Measurements from ENCODE around the gene DLGAP4. TPM values are rescaled to one million over a fixed set of nuclear protein-coding genes. Genes with fewer than 3 reads are reported as not detected.

The DLGAP4 gene
- polyA plus RNA-seq, 1 of the 3 experiments (the other 2 are of a cell fraction): 31.2 TPM

DNA sequence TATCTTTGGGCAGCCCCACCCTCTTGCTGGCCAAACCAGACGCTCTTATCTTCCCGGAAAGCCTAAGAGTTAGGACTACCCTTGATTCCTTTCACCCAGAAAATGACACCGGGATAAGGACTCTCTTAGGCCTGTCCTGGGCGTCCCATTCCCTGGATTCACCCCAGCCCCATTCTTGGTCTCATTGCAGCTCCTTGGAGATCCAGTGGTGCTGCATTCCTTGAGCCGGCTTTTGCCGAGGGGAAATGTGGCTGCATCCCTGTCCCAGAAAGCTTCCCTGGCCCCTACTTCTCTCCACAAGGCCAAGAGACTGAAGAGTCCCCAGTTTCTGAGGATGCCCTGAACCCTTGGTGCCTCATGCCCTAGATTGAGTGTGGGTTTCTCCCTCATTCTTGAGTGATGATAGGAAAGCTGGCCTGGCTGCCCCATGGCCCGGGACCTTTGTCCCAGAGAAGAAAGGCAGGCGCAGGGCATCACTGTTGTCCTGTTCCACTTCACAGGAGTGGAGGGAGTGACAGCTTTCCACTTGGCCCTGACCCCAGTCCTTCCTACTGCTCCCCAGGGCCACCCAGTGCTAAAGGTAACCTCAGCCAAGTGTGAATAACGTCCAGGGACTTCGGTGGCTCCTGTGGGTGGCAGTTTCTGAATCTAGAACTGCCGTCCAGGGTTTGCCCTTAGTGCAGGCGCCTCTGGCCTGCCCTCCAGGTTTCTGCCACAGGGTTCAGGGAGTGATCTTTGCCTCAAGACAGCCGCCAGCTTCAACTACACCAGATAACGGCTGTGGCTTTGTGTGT lies 192.4 kb downstream of the DLGAP4 start:
- Histone ChIP-seq H3K9me2 (no peaks in the 10 kb centered on the region), H2AFZ (ENCODE audit: low read depth) (no peak overlapping the region), H3K9me3 (no peaks in the 10 kb centered on the region), H3K79me2 (ENCODE audit: insufficient read depth) (peaks cover 83% of the 10 kb centered on the region), H3K9ac (no peak overlapping the region), H3K4me3 (ENCODE audit: low read depth in 2 of 2, low read length in 1 of 2) (no peak overlapping the region), H3K36me3 (replicated peaks in 1 of 2; ENCODE audit: control insufficient read depth in 1 of 2, insufficient read depth in 2 of 2, low read length in 1 of 2) (peaks cover 41 to 43% of the 10 kb centered on the region in 2 experiments), H3K27me3 (ENCODE audit: insufficient read depth) (no peaks in the 10 kb centered on the region), H3K27ac (ENCODE audit: low read depth in 2 of 2, low read length in 1 of 2) (peak overlapping the region in 1 of 2 experiments; percentile 21; a peak in 1 of 4 replicates), H3K4me1 (ENCODE audit: control insufficient read depth in 1 of 2, insufficient read depth in 2 of 2, low read depth in 1 of 2, low read length in 1 of 2) (peaks cover 8 to 27% of the 10 kb centered on the region in 2 experiments; a peak in 3 of 4 replicates), H3K4me2 (no peak overlapping the region), H4K20me1 (ENCODE audit: insufficient read depth) (peaks cover 45% of the 10 kb centered on the region), H3F3A (replicated peaks; ENCODE audit: insufficient read depth) (peaks cover 14% of the 10 kb centered on the region)
- ChIA-PET POLR2A (no interaction called here), CTCF (no interaction called here)
- TF ChIP-seq MXI1 (IDR thresholded peaks at IDR 0.05; ENCODE audit: low read depth, low read length): no peak
- no peak for TF ChIP-seq CHD2 (IDR thresholded peaks at IDR 0.05; ENCODE audit: low read length, partially characterized antibody)
- TF ChIP-seq TEAD4 (IDR thresholded peaks at IDR 0.05; ENCODE audit: borderline replicate concordance, insufficient read depth): no peak
- no peak for TF ChIP-seq POLR2AphosphoS5 (IDR thresholded peaks at IDR 0.05; ENCODE audit: low read depth, low read length)
- no peak for TF ChIP-seq YY1 (IDR thresholded peaks at IDR 0.05; ENCODE audit: low read depth)
- TF ChIP-seq, protein P1, sequence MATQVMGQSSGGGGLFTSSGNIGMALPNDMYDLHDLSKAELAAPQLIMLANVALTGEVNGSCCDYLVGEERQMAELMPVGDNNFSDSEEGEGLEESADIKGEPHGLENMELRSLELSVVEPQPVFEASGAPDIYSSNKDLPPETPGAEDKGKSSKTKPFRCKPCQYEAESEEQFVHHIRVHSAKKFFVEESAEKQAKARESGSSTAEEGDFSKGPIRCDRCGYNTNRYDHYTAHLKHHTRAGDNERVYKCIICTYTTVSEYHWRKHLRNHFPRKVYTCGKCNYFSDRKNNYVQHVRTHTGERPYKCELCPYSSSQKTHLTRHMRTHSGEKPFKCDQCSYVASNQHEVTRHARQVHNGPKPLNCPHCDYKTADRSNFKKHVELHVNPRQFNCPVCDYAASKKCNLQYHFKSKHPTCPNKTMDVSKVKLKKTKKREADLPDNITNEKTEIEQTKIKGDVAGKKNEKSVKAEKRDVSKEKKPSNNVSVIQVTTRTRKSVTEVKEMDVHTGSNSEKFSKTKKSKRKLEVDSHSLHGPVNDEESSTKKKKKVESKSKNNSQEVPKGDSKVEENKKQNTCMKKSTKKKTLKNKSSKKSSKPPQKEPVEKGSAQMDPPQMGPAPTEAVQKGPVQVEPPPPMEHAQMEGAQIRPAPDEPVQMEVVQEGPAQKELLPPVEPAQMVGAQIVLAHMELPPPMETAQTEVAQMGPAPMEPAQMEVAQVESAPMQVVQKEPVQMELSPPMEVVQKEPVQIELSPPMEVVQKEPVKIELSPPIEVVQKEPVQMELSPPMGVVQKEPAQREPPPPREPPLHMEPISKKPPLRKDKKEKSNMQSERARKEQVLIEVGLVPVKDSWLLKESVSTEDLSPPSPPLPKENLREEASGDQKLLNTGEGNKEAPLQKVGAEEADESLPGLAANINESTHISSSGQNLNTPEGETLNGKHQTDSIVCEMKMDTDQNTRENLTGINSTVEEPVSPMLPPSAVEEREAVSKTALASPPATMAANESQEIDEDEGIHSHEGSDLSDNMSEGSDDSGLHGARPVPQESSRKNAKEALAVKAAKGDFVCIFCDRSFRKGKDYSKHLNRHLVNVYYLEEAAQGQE (IDR thresholded peaks at IDR 0.05; ENCODE audit: low read depth, low read length): no peak
- no peak for TF ChIP-seq RXRA (IDR thresholded peaks at IDR 0.05; ENCODE audit: borderline replicate concordance, low read depth)
- no peak for TF ChIP-seq TCF12 (IDR thresholded peaks at IDR 0.05)
- TF ChIP-seq, protein P2, sequence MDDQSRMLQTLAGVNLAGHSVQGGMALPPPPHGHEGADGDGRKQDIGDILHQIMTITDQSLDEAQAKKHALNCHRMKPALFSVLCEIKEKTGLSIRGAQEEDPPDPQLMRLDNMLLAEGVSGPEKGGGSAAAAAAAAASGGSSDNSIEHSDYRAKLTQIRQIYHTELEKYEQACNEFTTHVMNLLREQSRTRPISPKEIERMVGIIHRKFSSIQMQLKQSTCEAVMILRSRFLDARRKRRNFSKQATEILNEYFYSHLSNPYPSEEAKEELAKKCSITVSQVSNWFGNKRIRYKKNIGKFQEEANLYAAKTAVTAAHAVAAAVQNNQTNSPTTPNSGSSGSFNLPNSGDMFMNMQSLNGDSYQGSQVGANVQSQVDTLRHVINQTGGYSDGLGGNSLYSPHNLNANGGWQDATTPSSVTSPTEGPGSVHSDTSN (IDR thresholded peaks at IDR 0.05): no peak
- TF ChIP-seq JUND (IDR thresholded peaks at IDR 0.05): no peak
- TF ChIP-seq GATA2 (CRISPR knock-in tag; IDR thresholded peaks at IDR 0.05): no peak
- no peak for TF ChIP-seq FOXM1 (IDR thresholded peaks at IDR 0.05; ENCODE audit: low read depth)
- no peak for TF ChIP-seq FOXJ3 (CRISPR knock-in tag; IDR thresholded peaks at IDR 0.05)
- no peak for TF ChIP-seq FOSL2 (IDR thresholded peaks at IDR 0.05; ENCODE audit: borderline replicate concordance, low read depth)
- no peak for TF ChIP-seq NRF1 (IDR thresholded peaks at IDR 0.05; ENCODE audit: low read depth, low read length)
- WGBS (ENCODE audit: low lambda C conversion rate): 97% methylated on average over 9 of the region's 14 CpGs
- no peak for DNase-seq

Data from SK-N-SH (cell line).